Transverse colon (tissue), 4 donors: ENCODE results near the gene AFAP1L1. TPM values are rescaled to one million over a fixed set of nuclear protein-coding genes. Genes with fewer than 3 reads are reported as not detected.

ENCODE experiments used
- DNase-seq: peaks from one replicate; pipeline ENCODE4 v3.0.0-alpha.2; 2019
- H3K27ac ChIP-seq, 4 donors: fragments of 200-600 bp; sonication (generic); 2 replicates each; pipeline ENCODE4 v1.5.1; 2016 to 2018; ENCODE audit warnings: inconsistent platforms in 4 of 4
- H3K27me3 ChIP-seq: fragments of 200-600 bp; sonication (generic); 2 replicates; pipeline ENCODE4 v1.5.1; 2017; ENCODE audit warnings: inconsistent platforms
- H3K36me3 ChIP-seq, 4 donors: fragments of 200-600 bp; sonication (generic); 2 replicates each; pipeline ENCODE4 v1.5.1; 2017 to 2019; ENCODE audit warnings: inconsistent platforms in 4 of 4
- H3K4me1 ChIP-seq, 4 donors: fragments of 200-600 bp; sonication (generic); 2 replicates each; pipeline ENCODE4 v1.5.1; 2017 to 2020; ENCODE audit warnings: inconsistent platforms in 4 of 4
- H3K4me3 ChIP-seq, 4 donors: fragments of 200-600 bp; sonication (generic); 1 replicate in 1 of 4; 2 replicates in 3 of 4; pipeline versions ENCODE4 v1.5.1 to v1.6.1; 2017 to 2019; ENCODE audit warnings: inconsistent platforms in 4 of 4
- H3K9me3 ChIP-seq, 2 donors: fragments of 200-600 bp; sonication (generic); 2 replicates each; pipeline ENCODE4 v1.5.1; 2017 to 2019; ENCODE audit warnings: inconsistent platforms in 2 of 2
- CTCF ChIP-seq, 5 experiments: fragments of 200-600 bp in 3 of 5; fragments of 450-650 bp in 2 of 5; sonication (generic) in 3 of 5; IDR thresholded peaks; 1 replicate in 2 of 5; 2 replicates in 3 of 5; pipeline ENCODE4 v1.5.1; 2016 to 2017; ENCODE audit warnings: antibody characterized with exemption in 5 of 5, inconsistent platforms in 3 of 5, mild to moderate bottlenecking in 2 of 5, moderate library complexity in 1 of 5
- EP300 ChIP-seq: sonication (generic); formaldehyde crosslinking; IDR thresholded peaks from one replicate; pipeline ENCODE4 v1.6.1; 2017; ENCODE audit warnings: antibody characterized with exemption, low read depth
- POLR2A ChIP-seq: fragments of 450-650 bp; IDR thresholded peaks from one replicate; pipeline ENCODE4 v1.6.1; 2016; ENCODE audit warnings: antibody characterized with exemption, mild to moderate bottlenecking, moderate library complexity
- POLR2AphosphoS5 ChIP-seq, 3 donors: sonication (generic); formaldehyde crosslinking; IDR thresholded peaks; one replicate each; pipeline ENCODE4 v1.6.1; 2016; ENCODE audit warnings: antibody characterized with exemption in 3 of 3
- WGBS, 2 donors: methylation state at CpG; one replicate each; pipeline ENCODE4 v1.1.5; 2018; ENCODE audit warnings: low coverage in 1 of 2; 5-methylcytosine and 5-hydroxymethylcytosine counted together
- in situ Hi-C, 4 donors: fragments of 200-750 bp; cut with MboI; loops; one replicate each; pipeline versions ENCODE4 v1.15.0 to v1.15.1; 2017; ENCODE audit warnings: low sequenced_read_pairs in 3 of 4, low pct_ligation_motif_present in 1 of 4, low pct_unique_long_range_greater_than_20kb in 1 of 4
- intact Hi-C: fragments of 100-400 bp; cut with DNase I; formaldehyde crosslinking; loops from one replicate; pipeline ENCODE4 v1.15.1; 2023; ENCODE audit warnings: low total_unique reads
- total RNA-seq, 4 donors: library from RNA; depleted of rRNA; stranded (reverse); fragments of >200 nt; gene quantifications; one replicate each; pipeline ENCODE4 v1.1.0, GENCODE V29; 2016

The AFAP1L1 gene
- total RNA-seq, 4 donors from 2014 or later, result 2.2 to 4.1 (median 3.0) TPM

- Histone ChIP-seq H3K4me3 (no peak overlapping the region), H3K9me3 (no peaks in the 10 kb centered on the region), H3K36me3 (no peaks in the 10 kb centered on the region), H3K4me1 (no peaks in the 10 kb centered on the region), H3K27me3 (no peaks in the 10 kb centered on the region), H3K27ac (no peak overlapping the region)
- intact Hi-C loops (no loop called here), in situ Hi-C loops (no loop called here)
- WGBS, 2 donors, result 79 to 86% methylated on average over 4 of the region's 4 CpGs
- TF ChIP-seq EP300 (no peak), CTCF (IDR thresholded peaks at IDR 0.05) (no peak), POLR2A (no peak)
- no peak for DNase-seq
These were observed 31.6 kb downstream of the AFAP1L1 start for GRCh38 chr5:149303210-149303609.

- H3K4me1 ChIP-seq, result no peaks in the 10 kb centered on the region
- no peaks in the 10 kb centered on the region for H3K9me3 ChIP-seq
- WGBS, 2 donors, result 82 to 83% methylated on average over 3 to 11 of the region's 11 CpGs
- H3K36me3 ChIP-seq, result no peaks in the 10 kb centered on the region
- no peak overlapping the region for H3K27ac ChIP-seq
- H3K4me3 ChIP-seq, result no peak overlapping the region
- intact Hi-C loops, result no loop called here
- in situ Hi-C loops, result no loop called here
- no peaks in the 10 kb centered on the region for H3K27me3 ChIP-seq
- no peak for DNase-seq
- TF ChIP-seq POLR2A (no peak), EP300 (no peak), CTCF (IDR thresholded peaks at IDR 0.05) (no peak), POLR2AphosphoS5 (IDR thresholded peaks at IDR 0.05) (no peak)
These were observed 32.8 kb downstream of the AFAP1L1 start for GRCh38 chr5:149304195-149305078.

- no peak overlapping the region for H3K27ac ChIP-seq
- H3K4me3 ChIP-seq, result no peak overlapping the region
- WGBS, 2 donors, result 76 to 82% methylated on average over 5 to 6 of the region's 6 CpGs
- intact Hi-C loops, result no loop called here
- no peaks in the 10 kb centered on the region for H3K36me3 ChIP-seq
- no peaks in the 10 kb centered on the region for H3K9me3 ChIP-seq
- DNase-seq, result no peak
- no peaks in the 10 kb centered on the region for H3K4me1 ChIP-seq
- no peaks in the 10 kb centered on the region for H3K27me3 ChIP-seq
- in situ Hi-C loops, result no loop called here
- TF ChIP-seq POLR2A, result no peak
- TF ChIP-seq CTCF (IDR thresholded peaks at IDR 0.05), result no peak
- no peak for TF ChIP-seq POLR2AphosphoS5 (IDR thresholded peaks at IDR 0.05)
- no peak for TF ChIP-seq EP300
These were observed 37.7 kb downstream of the AFAP1L1 start for GRCh38 chr5:149309354-149309753.

GRCh38 chr5:149310488-149310887 lies 38.8 kb downstream of the AFAP1L1 start:
- Histone ChIP-seq H3K4me1 (no peaks in the 10 kb centered on the region), H3K27ac (no peak overlapping the region), H3K9me3 (no peaks in the 10 kb centered on the region), H3K27me3 (no peaks in the 10 kb centered on the region), H3K36me3 (no peaks in the 10 kb centered on the region), H3K4me3 (no peak overlapping the region)
- WGBS, 2 donors, result 86 to 88% methylated on average over 4 of the region's 4 CpGs
- in situ Hi-C loops, result loop anchor here in 1 of 4 donors (10.0 kb wide), 2 partner anchors 64 to 114 kb away; partner anchors contain the start of gene IL17B
- DNase-seq, result no peak
- TF ChIP-seq POLR2A, result no peak
- no peak for TF ChIP-seq EP300
- no peak for TF ChIP-seq POLR2AphosphoS5 (IDR thresholded peaks at IDR 0.05)
- TF ChIP-seq CTCF (IDR thresholded peaks at IDR 0.05), result no peak
- intact Hi-C loops, result no loop called here
